GM21786 (cell line): ENCODE results near the gene ENDOD1.

ENCODE experiments used
- ATAC-seq: cut with Tn5 transposase; IDR thresholded peaks from one replicate; pipeline ENCODE4 v1.9.1; 2021; ENCODE audit not compliant: unreplicated experiment

The ENDOD1 gene

GRCh38 chr11:95161248-95161647 is 71.6 kb downstream of the ENDOD1 start:
- ATAC-seq: no peak

GRCh38 chr11:95163106-95163505 is 73.5 kb downstream of the ENDOD1 start:
- no peak for ATAC-seq

- no peak for ATAC-seq
Observed at GRCh38 chr11:95165638-95166037, 76.0 kb downstream of the ENDOD1 start.

GRCh38 chr11:95166781-95167180 is 77.1 kb downstream of the ENDOD1 start:
- ATAC-seq: no peak

GRCh38 chr11:95170294-95170693 is 80.6 kb downstream of the ENDOD1 start:
- no peak for ATAC-seq

- ATAC-seq: no peak
Observed at GRCh38 chr11:95175818-95176380, 86.3 kb downstream of the ENDOD1 start.
